Activated CD4-positive, alpha-beta memory T cell treated with anti-CD3 and anti-CD28 coated beads, Interleukin-2, amount 10 ng/mL, durations not matched to agents 7 days and 5 days (primary cell): Measurements from ENCODE around the gene LHX5. TPM values are rescaled to one million over a fixed set of nuclear protein-coding genes. Genes with fewer than 3 reads are reported as not detected.

Experiments used
- CTCF ChIA-PET: fragments of 350-600 bp; sonication (Branson Sonifier 250); formaldehyde crosslinking; loops from one replicate; lab custom pipeline; 2021; ENCODE audit warnings: antibody characterized with exemption, inconsistent platforms; lab: Charles Lee
- POLR2A ChIA-PET: fragments of 350-600 bp; sonication (Branson Sonifier 250); formaldehyde crosslinking; loops from one replicate; lab custom pipeline; 2021; ENCODE audit warnings: antibody characterized with exemption; lab: Charles Lee
- DNase-seq: peaks from one replicate; pipeline ENCODE4 v3.0.0-alpha.2; 2020
- H3K27ac Mint-ChIP-seq: one replicate; pipeline ENCODE4 v1.8.0; 2021; ENCODE audit warnings: mild to moderate bottlenecking, mixed read lengths
- H3K27me3 Mint-ChIP-seq: one replicate; pipeline ENCODE4 v1.8.0; 2021; ENCODE audit warnings: mixed read lengths
- H3K36me3 Mint-ChIP-seq: one replicate; pipeline ENCODE4 v1.8.0; 2021; ENCODE audit warnings: low read depth, mixed read lengths
- H3K4me1 Mint-ChIP-seq: one replicate; pipeline ENCODE4 v1.8.0; 2021; ENCODE audit warnings: mixed read lengths
- H3K4me3 Mint-ChIP-seq: one replicate; pipeline ENCODE4 v1.8.0; 2021; ENCODE audit warnings: mild to moderate bottlenecking, mixed read lengths
- H3K9me3 Mint-ChIP-seq: one replicate; pipeline ENCODE4 v1.8.0; 2021; ENCODE audit warnings: mixed read lengths
- total RNA-seq, 2 experiments: library from RNA; stranded (reverse); gene quantifications; one replicate each; pipeline ENCODE4 v1.2.3, GENCODE V29; 2021

Gene LHX5
- total RNA-seq, 2 experiments from 2014 or later: not detected

DNA sequence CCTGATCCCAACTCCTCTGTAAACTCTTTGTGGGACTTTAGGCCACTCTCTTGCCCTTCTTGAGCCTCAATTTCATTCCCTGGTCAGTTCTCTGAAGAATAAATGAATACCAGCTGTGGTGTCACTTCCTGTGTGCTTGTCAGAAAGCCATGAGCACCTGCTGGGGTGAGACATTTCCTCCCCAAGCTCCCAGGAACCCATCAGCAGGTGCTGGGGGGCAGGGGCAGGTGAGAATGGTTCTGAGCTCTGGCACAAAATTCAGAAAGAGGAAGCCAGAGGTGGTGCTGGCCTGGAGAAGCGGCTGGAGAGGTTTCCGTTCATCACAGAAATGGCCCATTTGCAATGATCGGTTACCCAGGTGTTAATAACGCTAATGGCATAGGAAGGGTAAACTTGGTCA, 14.9 kb downstream of the LHX5 start:
- DNase-seq: no peak
- Mint-ChIP-seq H3K4me3 (no peak overlapping the region), H3K36me3 (no peaks in the 10 kb centered on the region), H3K27ac (no peak overlapping the region), H3K9me3 (no peaks in the 10 kb centered on the region), H3K27me3 (peaks cover 36% of the 10 kb centered on the region), H3K4me1 (peaks cover 4% of the 10 kb centered on the region)
- CTCF ChIA-PET: interaction anchor here (1.4 kb wide), 1 partner anchor 31 kb away, joined by 3 read pairs; no protein-coding TSS in a partner anchor
- POLR2A ChIA-PET: no interaction called here

DNA sequence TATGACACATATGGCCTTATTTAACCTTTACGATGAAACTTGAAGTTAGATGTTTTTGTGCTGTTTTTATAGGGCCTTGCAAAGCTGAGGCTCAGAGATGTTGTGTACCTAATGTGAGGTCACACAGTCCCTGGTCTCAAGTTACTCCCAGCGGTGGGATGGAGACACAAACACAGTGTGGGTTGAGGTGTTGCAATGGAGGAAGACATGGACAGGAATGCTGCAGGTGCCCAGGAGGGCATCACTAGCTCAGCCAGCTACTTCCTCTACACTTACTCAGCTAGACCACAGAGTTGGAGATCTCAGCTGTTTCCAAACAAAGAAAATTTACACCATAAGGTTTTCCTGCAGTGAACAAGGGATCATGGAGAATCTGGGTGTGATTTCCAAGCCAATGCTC, 15.5 kb downstream of the LHX5 start:
- peaks cover 2% of the 10 kb centered on the region for H3K4me1 Mint-ChIP-seq
- H3K27ac Mint-ChIP-seq: no peak overlapping the region
- ChIA-PET POLR2A (no interaction called here), CTCF (interaction anchor here (1.4 kb wide), 1 partner anchor 30 kb away, joined by 3 read pairs; no protein-coding TSS in a partner anchor)
- DNase-seq: no peak
- H3K27me3 Mint-ChIP-seq: peaks cover 31% of the 10 kb centered on the region
- no peak overlapping the region for H3K4me3 Mint-ChIP-seq
- H3K36me3 Mint-ChIP-seq: no peaks in the 10 kb centered on the region
- no peaks in the 10 kb centered on the region for H3K9me3 Mint-ChIP-seq

DNA sequence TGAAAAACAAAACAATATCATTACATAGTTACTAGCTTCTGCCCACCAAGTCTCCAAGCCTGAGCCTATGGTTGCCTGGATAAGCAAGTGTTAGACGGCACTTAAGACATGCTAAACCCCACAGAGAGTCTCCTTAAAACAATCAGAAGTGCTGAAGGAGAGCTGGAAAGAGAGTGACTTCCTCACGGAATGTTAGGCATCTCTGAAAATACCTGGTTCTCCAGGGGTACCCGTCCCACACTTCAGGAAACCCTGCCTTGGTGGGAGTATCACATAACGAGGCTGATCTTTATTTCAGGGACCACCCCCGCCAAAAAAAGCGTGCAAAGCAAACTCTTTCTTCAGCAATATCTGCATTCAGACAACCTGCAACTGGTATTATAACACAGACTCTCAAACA, 18.3 kb downstream of the LHX5 start:
- Mint-ChIP-seq H3K4me1 (peaks cover 2% of the 10 kb centered on the region), H3K36me3 (no peaks in the 10 kb centered on the region), H3K27me3 (peaks cover 14% of the 10 kb centered on the region), H3K27ac (no peak overlapping the region), H3K4me3 (no peak overlapping the region), H3K9me3 (no peaks in the 10 kb centered on the region)
- ChIA-PET POLR2A (no interaction called here), CTCF (interaction anchor here (0.7 to 0.8 kb wide), 2 partner anchors 28 to 725 kb away, joined by 3 read pairs; no protein-coding TSS in a partner anchor)
- DNase-seq: no peak

DNA sequence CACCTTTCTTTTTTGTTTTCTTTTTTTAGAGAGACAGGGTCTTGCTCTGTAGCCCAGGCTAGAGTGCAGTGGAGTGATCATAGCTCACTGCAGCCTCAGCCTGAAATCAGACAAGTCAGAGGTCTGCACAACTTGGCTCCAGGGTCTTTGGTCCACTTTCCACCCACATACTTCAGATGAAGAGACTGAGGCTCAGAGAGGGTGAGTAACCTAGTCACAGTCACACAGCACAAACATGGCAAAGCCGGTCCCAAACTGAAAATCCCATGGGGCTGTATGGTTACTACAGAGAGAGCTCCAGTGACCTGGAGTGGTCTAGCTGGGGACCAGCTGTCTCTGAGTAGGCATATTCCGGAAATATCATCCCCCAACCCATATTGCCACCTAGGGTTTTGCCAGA, 19.2 kb downstream of the LHX5 start:
- Mint-ChIP-seq H3K4me1 (peaks cover 2% of the 10 kb centered on the region), H3K27ac (no peak overlapping the region), H3K36me3 (no peaks in the 10 kb centered on the region), H3K27me3 (peaks cover 9% of the 10 kb centered on the region), H3K9me3 (no peaks in the 10 kb centered on the region), H3K4me3 (no peak overlapping the region)
- CTCF ChIA-PET: no interaction called here
- no peak for DNase-seq
- POLR2A ChIA-PET: no interaction called here

DNA sequence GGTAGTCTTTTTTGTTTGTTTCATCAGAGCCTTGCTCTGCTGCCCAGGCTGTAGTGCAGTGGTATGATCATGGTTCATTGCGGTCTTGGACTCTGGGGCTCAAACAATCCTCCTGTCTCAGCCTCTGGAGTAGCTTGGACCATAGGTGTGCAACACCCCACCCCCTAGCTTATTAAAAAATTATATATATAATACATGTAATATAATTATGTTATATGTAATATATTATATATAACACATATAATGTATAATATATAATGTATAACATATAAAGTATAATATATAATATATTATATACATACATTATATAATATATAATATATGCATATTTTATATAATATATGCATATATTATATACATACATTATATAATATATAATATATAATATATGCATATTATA, 21.8 kb downstream of the LHX5 start:
- Mint-ChIP-seq H3K36me3 (no peaks in the 10 kb centered on the region), H3K4me1 (no peaks in the 10 kb centered on the region), H3K27me3 (peaks cover 8% of the 10 kb centered on the region), H3K9me3 (peaks cover 5% of the 10 kb centered on the region), H3K4me3 (no peak overlapping the region), H3K27ac (no peak overlapping the region)
- DNase-seq: no peak
- POLR2A ChIA-PET: no interaction called here
- CTCF ChIA-PET: no interaction called here

DNA sequence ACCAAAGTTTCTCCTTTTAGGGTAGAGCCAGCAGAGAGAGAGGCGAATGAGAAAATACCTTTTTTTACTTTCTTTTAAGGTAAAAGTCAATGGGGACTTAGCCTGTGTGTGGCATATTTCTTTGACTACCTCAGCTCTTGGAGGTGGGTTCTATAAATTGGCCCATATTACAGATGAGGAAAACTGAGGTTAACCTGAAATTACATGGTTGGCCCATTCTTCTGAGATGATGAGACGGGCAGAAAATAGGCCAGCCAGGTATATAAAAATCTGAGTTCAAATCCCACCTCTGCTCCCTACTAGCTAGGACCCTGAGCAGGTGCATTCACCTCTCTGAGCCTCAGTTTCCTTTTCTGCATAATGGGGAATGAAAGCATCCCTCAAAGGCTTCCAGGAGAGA, 22.4 kb downstream of the LHX5 start:
- CTCF ChIA-PET: no interaction called here
- no peak overlapping the region for H3K4me3 Mint-ChIP-seq
- H3K27ac Mint-ChIP-seq: no peak overlapping the region
- peaks cover 5% of the 10 kb centered on the region for H3K9me3 Mint-ChIP-seq
- no peak for DNase-seq
- H3K36me3 Mint-ChIP-seq: no peaks in the 10 kb centered on the region
- POLR2A ChIA-PET: no interaction called here
- no peaks in the 10 kb centered on the region for H3K4me1 Mint-ChIP-seq
- H3K27me3 Mint-ChIP-seq: peaks cover 8% of the 10 kb centered on the region

DNA sequence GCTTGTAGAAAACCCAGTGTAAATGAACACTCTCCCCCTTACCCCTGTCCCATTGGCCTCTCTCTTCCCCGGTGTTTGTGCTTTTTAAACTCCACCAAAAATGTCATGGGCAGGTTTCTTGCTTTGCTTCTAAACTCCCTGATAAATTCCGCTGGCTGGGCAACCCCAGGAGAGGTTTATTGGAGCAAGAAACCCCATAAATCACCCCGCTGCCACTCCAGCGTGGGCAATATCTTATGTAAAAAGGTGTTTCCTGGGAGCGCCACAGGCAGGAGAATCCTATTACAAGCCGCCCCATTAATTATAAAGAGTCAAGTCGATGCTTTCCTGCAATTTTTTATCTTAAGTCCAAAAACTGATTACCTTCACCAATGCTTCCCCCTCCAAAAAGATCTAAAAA, 22.8 kb downstream of the LHX5 start:
- no peaks in the 10 kb centered on the region for H3K4me1 Mint-ChIP-seq
- H3K4me3 Mint-ChIP-seq: no peak overlapping the region
- no peak overlapping the region for H3K27ac Mint-ChIP-seq
- POLR2A ChIA-PET: no interaction called here
- no peak for DNase-seq
- H3K27me3 Mint-ChIP-seq: peaks cover 8% of the 10 kb centered on the region
- H3K9me3 Mint-ChIP-seq: peaks cover 5% of the 10 kb centered on the region
- CTCF ChIA-PET: no interaction called here
- no peaks in the 10 kb centered on the region for H3K36me3 Mint-ChIP-seq

DNA sequence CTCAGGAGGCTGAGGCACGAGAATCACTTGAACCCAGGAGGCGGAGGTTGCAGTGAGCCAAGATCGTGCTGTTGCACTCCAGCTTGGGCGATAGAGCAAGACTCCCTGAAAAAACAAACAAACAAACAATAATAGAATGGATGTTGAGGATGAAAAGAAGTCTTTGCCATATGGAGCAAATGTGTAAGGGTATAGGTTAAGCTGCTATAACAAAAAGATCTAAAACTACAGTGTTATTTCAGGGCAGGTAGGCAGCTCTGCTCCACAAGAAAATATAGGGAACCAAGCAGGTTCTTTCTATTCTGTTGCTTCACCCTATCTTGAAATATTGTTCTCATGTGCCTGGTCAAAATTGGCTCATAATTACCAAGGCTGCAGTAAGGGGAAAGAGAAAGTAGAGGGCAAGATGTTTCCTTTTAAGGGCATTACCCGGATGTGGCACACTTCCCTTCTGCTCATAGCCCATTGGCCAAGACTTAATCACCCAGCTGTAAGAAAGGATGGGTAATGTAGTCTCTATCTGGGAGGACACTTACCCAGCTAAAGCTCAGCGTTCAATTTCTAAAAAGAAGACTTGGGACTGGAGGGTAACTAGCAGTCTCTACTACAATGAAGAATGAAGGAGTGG, 26.0 kb downstream of the LHX5 start:
- no peak overlapping the region for H3K4me3 Mint-ChIP-seq
- H3K27ac Mint-ChIP-seq: no peak overlapping the region
- no peaks in the 10 kb centered on the region for H3K4me1 Mint-ChIP-seq
- peaks cover 5% of the 10 kb centered on the region for H3K9me3 Mint-ChIP-seq
- POLR2A ChIA-PET: no interaction called here
- H3K27me3 Mint-ChIP-seq: peaks cover 8% of the 10 kb centered on the region
- DNase-seq: no peak
- no peaks in the 10 kb centered on the region for H3K36me3 Mint-ChIP-seq
- CTCF ChIA-PET: interaction anchor here (1.8 kb wide), 1 partner anchor 17 kb away, joined by 4 read pairs; no protein-coding TSS in a partner anchor

DNA sequence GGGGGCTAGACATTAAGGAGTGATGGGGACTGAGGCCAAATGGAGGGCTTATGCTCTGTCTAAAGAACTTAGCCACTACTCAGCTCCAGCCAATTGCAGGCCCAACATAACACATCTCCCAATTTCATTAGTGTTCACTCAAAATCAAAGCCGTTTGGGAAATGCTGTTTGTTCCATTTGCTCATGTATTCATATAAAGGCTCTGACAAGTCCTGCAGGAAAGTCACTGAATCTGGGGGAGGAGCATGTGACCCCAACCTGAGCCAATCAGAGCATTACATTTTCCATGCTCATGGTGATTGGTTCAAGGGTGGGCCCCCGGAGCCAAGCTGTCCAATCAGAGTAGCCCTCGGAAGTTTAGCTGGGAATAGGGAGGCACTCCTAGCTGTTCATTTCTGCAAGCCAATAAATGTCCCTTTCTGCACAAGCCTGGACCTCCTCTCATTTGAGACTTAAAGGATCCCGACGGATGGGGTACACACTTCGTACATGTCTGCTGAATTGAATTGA, 28.6 kb downstream of the LHX5 start:
- H3K36me3 Mint-ChIP-seq: no peaks in the 10 kb centered on the region
- H3K9me3 Mint-ChIP-seq: peaks cover 5% of the 10 kb centered on the region
- POLR2A ChIA-PET: no interaction called here
- no peak overlapping the region for H3K27ac Mint-ChIP-seq
- no peak overlapping the region for H3K4me3 Mint-ChIP-seq
- peaks cover 5% of the 10 kb centered on the region for H3K27me3 Mint-ChIP-seq
- DNase-seq: no peak
- CTCF ChIA-PET: interaction anchor here (0.6 kb wide), 1 partner anchor 246 kb away, joined by 3 read pairs; no protein-coding TSS in a partner anchor
- H3K4me1 Mint-ChIP-seq: no peaks in the 10 kb centered on the region

DNA sequence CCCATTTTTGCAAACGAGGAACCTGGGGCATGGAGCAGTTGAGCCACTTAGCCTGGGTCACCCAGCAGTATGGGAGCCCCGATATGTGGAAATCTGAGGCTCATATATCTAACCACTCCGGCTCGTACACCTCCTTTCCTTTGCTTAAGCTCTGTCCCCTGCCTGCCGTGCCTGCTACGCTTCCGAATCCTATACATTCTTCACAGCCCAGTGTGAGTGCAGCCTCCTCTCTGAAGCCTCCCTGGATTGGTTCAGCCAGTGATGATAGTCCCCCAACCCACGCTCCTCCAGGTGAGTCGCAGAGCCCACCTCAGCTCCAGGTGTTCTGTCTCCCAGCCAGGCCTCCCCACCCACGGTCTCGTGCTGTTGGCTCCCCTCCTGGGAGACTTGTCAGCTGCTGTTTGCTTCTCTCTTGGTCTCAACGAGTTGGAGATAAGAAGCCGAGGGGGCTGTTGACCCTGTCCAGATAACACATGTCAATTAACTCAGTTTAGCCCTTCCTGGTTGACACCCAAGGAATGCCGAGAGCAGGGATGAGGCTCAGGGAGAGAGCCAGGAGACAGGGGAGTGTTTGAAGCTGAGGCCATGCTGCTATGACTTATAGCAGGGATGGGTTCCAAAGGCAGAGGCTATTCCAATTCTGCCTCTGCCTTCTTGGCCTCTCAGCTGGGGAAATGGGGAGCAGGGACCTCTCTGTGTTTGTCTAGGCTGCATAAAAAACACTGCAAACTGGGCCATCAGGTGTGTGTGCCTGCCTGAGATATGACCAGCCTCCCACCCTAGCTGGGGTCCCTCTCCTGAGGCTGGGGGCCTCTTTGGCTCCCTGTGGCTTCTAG, 30.5 kb downstream of the LHX5 start:
- no peaks in the 10 kb centered on the region for H3K4me1 Mint-ChIP-seq
- POLR2A ChIA-PET: no interaction called here
- H3K27me3 Mint-ChIP-seq: peaks cover 3% of the 10 kb centered on the region
- no peaks in the 10 kb centered on the region for H3K36me3 Mint-ChIP-seq
- no peak overlapping the region for H3K4me3 Mint-ChIP-seq
- no peak for DNase-seq
- peaks cover 3% of the 10 kb centered on the region for H3K9me3 Mint-ChIP-seq
- CTCF ChIA-PET: no interaction called here
- H3K27ac Mint-ChIP-seq: no peak overlapping the region

DNA sequence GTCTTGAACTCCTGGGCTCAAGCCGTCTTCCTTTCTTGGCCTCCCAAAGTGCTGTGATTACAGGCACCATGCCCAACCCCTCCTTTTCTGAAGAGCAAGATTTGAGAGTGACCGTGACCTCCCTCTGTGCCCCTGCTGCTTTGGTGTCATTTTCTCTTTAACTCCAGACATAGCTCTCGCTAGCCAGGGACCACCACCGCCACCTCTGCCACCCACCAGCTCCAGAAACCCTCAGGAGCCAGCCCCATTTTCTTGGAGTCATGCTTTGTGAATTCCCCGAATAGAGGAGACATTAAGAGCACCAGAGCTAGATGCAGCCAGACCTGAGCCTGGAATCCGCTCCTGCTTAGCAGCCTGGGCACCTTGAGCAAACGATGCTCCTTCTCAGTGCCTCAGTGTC, 31.3 kb downstream of the LHX5 start:
- Mint-ChIP-seq H3K4me1 (no peaks in the 10 kb centered on the region), H3K9me3 (no peaks in the 10 kb centered on the region), H3K27ac (no peak overlapping the region), H3K4me3 (no peak overlapping the region), H3K36me3 (no peaks in the 10 kb centered on the region), H3K27me3 (no peaks in the 10 kb centered on the region)
- no peak for DNase-seq
- POLR2A ChIA-PET: no interaction called here
- CTCF ChIA-PET: no interaction called here

DNA sequence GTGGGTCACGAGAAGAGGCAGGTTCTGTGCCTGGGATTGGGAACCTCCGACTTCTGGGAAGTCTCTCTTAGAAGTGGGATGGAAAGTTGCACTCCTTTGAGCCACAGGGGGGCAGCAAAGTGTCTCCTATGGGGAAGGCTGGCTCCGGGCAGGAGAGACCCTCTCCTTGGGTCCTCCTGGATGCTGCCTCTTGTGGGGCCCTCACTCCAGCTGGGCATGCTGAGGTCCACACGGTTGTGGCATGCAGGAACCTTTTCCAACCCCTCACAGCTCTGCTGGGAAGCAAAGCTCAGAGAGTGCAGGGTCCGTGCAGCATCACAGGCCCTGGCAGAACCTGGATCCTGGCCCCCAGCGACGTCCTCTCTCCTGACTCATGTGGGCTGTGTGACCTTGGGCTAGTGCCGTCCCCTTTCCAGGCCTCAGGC, 32.1 kb downstream of the LHX5 start:
- Mint-ChIP-seq H3K4me1 (no peaks in the 10 kb centered on the region), H3K9me3 (no peaks in the 10 kb centered on the region), H3K27me3 (no peaks in the 10 kb centered on the region), H3K27ac (no peak overlapping the region), H3K4me3 (no peak overlapping the region), H3K36me3 (no peaks in the 10 kb centered on the region)
- CTCF ChIA-PET: interaction anchor here (0.6 kb wide), 1 partner anchor 497 kb away, joined by 3 read pairs; no protein-coding TSS in a partner anchor
- POLR2A ChIA-PET: no interaction called here
- no peak for DNase-seq

DNA sequence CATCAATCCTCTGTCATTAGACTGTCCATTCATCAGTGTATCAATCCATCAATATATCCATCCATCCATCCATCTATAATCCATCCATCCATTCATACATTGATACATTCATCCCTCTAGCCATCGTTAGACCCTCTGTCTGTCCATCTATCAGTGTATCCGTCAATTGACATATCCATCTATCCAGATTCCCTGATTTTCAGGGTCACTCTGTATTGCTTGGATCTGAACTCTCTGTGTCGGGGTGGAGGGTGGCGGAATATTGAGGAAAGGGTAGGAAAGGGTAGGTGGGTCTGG, 32.4 kb downstream of the LHX5 start:
- H3K4me1 Mint-ChIP-seq: no peaks in the 10 kb centered on the region
- no peak for DNase-seq
- ChIA-PET POLR2A (no interaction called here), CTCF (no interaction called here)
- no peaks in the 10 kb centered on the region for H3K9me3 Mint-ChIP-seq
- H3K27ac Mint-ChIP-seq: no peak overlapping the region
- no peaks in the 10 kb centered on the region for H3K36me3 Mint-ChIP-seq
- no peak overlapping the region for H3K4me3 Mint-ChIP-seq
- H3K27me3 Mint-ChIP-seq: no peaks in the 10 kb centered on the region
